Activated naive CD4-positive, alpha-beta T cell treated with anti-CD3 and anti-CD28 coated beads, Interleukin-2, amount 50 U/mL, for 16 hours (primary cell): ENCODE measurements around the gene ASB7.
A peak's percentile ranks its signal among the peaks of the same experiment; 100 is the strongest.

Experiments
- DNase-seq: peaks from one replicate; pipeline ENCODE4 v3.0.0-alpha.2; 2020

ASB7 gene

DNA sequence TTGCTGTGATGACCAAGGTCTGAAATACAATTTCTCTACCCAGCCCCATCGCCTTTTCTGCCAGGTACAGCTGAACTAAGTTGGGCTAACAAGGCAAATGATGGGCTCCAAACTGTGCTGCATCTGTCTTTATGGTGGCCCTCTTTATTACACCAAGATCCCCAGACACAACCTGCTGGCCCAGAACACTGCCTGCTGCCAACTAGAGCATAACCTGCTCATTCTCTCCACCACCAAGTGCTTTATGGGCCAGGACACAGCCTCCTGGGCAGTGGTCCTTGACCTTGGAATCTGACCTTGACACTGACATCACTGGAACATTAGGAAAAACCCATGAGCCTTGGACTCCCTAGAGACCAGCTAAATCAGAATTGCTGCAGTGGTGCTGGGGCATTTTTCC, 3.7 kb upstream of the ASB7 start:
- DNase-seq = no peak

GRCh38 chr15:100601163-100601562, 1.2 kb upstream of the ASB7 start:
- DNase-seq = peak; percentile 53

DNA sequence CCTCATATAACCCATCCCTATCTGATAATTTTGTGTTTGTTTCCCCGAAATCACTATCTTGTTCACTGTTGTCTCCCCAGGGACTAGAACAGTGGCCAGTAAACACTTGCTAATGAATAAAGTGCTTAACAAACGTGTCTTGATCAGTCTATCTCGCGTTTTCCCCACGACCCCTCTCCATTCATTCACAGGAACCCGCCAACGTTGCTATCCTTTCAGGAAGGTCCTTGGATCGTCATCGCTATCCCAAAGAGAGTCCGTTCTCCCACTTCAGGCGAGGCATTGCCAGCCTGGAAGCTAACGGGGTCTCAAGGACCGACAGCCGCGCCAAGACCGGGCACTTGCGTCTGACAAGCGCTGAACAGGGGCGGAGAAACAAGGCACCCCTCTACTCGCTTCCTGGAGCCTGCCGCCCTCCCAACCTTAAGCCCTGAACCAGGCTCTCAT, 749 bp upstream of the ASB7 start:
- DNase-seq = no peak

- peak; percentile 46 for DNase-seq
These were observed 519 bp downstream of the ASB7 start for GRCh38 chr15:100602823-100603393.

- DNase-seq = no peak
These were observed 10.2 kb downstream of the ASB7 start for GRCh38 chr15:100612539-100612938.

GRCh38 chr15:100613208-100613607, 10.8 kb downstream of the ASB7 start:
- DNase-seq = no peak

GRCh38 chr15:100614336-100614735, 11.9 kb downstream of the ASB7 start:
- no peak for DNase-seq

DNA sequence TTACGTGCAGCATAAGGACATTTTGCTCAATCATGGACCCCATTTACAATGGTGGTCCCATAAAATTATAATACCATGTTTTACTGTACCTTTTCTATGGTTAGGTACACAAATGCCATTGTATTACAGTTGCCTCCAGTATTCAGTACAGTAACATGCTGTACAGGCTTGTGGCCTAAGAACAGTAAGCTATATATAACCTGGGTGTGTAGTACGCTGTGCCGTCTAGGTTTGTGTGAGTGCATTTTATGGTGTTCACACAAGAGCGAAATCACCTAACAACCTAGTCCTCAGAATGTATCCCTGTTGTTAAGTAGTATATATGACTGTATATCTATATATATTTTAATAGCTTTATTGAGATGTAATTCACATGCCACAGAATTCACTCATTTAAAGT, 12.5 kb downstream of the ASB7 start:
- DNase-seq = no peak

GRCh38 chr15:100615801-100616200, 13.4 kb downstream of the ASB7 start:
- no peak for DNase-seq

DNA sequence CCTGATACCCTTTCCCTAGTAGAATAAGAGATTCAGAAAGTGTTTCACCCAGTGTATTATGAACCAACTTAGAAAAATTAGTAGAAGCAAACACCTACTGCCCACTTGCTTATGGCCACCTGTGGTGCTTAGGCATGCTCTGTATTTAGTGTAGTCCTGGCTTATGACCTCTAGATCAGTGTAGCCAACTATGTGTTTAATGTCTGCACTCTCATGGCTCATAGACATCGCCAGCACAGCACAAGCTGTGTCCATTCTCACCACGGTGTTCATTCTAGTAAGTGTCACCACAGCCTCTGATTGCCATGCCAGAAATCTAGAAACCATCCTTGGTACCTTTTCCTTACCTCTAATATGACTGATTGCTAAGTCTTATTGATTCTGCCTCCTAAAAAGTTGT, 14.3 kb downstream of the ASB7 start:
- DNase-seq = no peak

DNA sequence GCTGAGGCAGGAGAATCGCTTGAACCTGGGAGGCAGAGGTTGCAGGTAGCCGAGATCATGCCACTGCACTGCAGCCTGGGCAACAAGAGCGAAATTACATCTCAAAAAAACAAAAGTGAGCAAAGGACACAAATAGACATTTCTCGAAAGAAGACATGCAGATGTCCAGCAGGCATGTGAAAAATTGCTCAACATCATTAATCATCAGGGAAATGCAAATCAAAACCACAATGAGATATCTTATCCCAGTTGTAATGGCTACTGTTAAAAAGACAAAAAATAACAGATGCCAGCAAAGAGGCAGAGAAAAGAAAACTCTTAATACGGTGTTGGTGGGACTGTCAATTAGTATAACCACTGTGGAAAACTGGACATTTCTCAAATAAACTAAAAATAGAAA, 20.9 kb downstream of the ASB7 start:
- DNase-seq = no peak

DNA sequence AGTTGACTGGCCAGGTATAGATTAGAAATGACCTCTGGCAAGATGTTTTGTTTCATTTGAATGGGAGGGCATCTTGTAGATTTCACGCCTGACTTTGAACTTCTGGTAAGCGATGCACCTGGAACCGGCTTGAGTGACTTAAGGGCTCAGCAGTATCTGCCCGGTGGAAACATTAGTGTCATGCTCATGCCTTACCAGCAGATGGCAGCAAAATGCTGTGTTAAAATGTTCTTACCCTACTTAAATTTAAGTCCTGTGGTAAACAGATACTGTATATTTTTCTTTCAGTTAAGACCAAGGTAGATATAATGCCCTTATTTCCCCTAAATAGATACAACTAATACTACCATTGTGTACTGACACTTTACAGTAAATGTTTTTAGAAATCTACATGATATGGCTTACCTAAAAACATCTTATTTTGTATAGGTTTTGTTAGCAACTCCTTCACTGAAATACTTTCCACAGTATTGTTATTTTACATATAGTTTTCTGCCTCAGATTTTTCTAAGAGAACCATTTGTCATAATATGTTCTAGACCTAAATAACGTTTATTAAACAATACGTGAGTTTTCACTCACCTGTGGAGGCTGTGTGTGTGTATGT, 25.5 kb downstream of the ASB7 start:
- peak; percentile 52 for DNase-seq

- no peak for DNase-seq
These were observed 26.4 kb downstream of the ASB7 start for GRCh38 chr15:100628746-100629145.

DNA sequence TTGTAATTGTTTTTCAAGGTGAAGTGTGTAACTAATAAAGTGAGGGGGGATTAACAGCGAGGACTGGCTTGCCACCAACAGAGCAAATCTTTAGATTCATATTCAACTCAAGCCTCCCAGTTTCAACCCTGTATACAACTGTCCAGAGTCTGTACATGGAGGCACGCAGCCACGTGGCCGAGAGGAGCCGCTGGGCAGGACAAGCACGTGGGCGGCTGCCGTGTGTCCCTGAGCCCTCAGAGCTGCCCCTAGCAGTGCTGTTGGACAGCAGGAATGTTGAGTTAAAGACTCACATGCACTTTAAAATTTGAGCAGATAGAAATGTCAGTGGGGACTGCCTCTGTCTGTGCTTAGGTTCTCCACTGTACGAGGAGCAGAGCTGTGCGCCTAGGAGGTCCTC, 29.4 kb downstream of the ASB7 start:
- DNase-seq = no peak

DNA sequence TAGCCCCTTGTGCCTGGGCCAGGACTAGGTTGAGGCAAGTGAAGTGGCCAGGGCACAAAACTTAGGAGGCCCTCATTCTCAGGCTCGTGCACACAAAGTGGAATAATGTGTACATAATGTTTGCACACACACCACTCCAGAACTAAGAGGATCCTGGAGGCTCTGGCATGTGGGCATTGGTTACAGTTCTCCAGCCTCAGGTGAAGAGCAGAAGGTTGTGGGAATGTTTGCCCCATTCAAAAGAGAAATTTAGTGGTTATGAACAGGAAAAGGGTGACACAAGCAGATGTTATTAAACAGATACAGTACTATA, 31.3 kb downstream of the ASB7 start:
- DNase-seq = no peak

- no peak for DNase-seq
These were observed 33.1 kb downstream of the ASB7 start for GRCh38 chr15:100635406-100636071.

- no peak for DNase-seq
These were observed 35.9 kb downstream of the ASB7 start for GRCh38 chr15:100638177-100638730.

GRCh38 chr15:100642213-100642949, 40.0 kb downstream of the ASB7 start:
- DNase-seq = no peak

GRCh38 chr15:100642950-100643338, 40.6 kb downstream of the ASB7 start:
- no peak for DNase-seq

DNA sequence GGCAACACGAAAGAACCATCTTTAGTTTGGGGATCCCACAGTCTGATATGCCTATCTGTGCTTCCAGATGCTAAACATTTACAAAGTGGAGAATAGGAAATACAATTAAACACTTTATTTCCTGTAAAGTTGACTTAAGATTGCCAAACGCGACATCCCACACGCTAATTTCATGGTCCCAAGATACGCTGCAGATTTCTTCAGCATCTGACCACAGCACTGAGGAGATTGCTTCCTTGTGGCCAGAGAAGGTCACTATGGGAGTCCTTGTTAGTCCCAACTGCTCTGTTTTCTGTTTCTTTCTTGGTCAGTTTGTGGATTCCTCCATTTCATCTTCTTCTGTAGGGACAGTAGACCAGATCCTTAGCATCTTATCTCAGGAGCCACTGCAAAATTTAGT, 43.3 kb downstream of the ASB7 start:
- no peak for DNase-seq

- no peak for DNase-seq
These were observed 46.6 kb downstream of the ASB7 start for GRCh38 chr15:100648951-100649350.

DNA sequence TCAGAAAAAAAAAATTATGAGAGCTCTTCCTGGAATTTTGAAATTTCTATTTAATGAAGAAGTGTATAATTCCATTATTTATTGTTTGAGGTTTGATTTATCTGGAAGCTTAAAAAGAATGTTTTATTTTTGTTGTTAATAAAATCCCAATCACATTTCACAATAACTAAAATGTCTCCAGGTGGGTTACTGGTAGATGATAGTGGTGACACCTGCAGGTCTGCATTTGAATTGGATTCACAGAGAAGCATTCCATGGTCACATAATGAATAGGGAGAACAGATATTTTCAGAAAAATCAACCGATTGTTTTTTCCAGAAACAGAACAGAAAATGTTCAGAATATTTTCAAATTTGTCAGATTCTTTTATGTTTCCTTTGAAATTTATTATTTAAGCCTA, 48.3 kb downstream of the ASB7 start:
- DNase-seq = no peak

GRCh38 chr15:100651253-100651652, 48.9 kb downstream of the ASB7 start:
- DNase-seq = no peak

GRCh38 chr15:100652116-100652515, 49.7 kb downstream of the ASB7 start:
- DNase-seq = no peak
